Smooth muscle cell of the coronary artery (primary cell): ENCODE measurements around the gene IPCEF1. TPM values are rescaled to one million over a fixed set of nuclear protein-coding genes. Genes with fewer than 3 reads are reported as not detected.

Experiments used
- total RNA-seq: library from RNA; depleted of rRNA; stranded (reverse); fragments of >200 nt; gene quantifications from 2 replicates; pipeline ENCODE4 v1.2.3, GENCODE V29; 2014; ENCODE audit warnings: low replicate concordance

The IPCEF1 gene, protein sequence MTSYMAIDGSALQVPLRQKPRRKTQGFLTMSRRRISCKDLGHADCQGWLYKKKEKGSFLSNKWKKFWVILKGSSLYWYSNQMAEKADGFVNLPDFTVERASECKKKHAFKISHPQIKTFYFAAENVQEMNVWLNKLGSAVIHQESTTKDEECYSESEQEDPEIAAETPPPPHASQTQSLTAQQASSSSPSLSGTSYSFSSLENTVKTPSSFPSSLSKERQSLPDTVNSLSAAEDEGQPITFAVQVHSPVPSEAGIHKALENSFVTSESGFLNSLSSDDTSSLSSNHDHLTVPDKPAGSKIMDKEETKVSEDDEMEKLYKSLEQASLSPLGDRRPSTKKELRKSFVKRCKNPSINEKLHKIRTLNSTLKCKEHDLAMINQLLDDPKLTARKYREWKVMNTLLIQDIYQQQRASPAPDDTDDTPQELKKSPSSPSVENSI
- total RNA-seq: not detected in 2 replicates

DNA sequence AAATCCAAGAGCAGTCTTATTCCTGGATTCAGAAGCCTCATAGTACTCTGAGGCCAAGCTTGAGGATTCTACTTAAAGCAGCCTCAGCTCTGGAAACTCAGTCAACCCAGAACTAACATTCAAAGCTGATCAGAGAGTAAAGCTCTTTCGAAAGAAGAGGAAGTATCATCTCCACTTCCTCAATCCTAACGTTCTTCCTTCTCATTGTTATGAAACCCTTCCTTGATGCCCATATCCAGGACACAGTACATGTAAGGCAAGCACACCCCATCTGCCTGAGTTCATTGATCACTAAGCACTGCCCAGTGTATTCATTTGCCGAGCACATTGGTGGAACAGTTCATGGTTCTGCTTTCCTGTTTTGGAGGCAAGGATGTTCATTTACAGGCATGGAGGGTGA is at the start of gene IPCEF1:
IPCEF1 (minus strand) TSS at position 114 of the 400 bp plus-strand sequence. CDS start 90,856 bp downstream, outside the sequence.

Other genes with a start within 250 kb of the IPCEF1 start
- 3.5 and 5.0 TPM in 2 replicates for gene CNKSR3, start 153.9 kb upstream of the IPCEF1 start, total RNA-seq